Calu3 (cell line): ENCODE data around the gene SMAD1. TPM values are rescaled to one million over a fixed set of nuclear protein-coding genes. Genes with fewer than 3 reads are reported as not detected.

Experiments
- BruUV-seq: library from RNA; stranded (reverse); fragments of 400-500 nt; replicated peaks from 2 replicates; lab custom pipeline; 2021; lab: Mats Ljungman, UMichigan
- CTCF ChIA-PET: fragments of 300-600 bp; sonication (Branson Sonifier 250); formaldehyde crosslinking; loops from one replicate; lab custom pipeline; 2022; ENCODE audit warnings: antibody characterized with exemption; lab: Charles Lee
- DNase-seq: peaks from one replicate; pipeline ENCODE4 v3.0.0; 2022
- H3K27ac Mint-ChIP-seq: one replicate; pipeline ENCODE4 v1.8.0; 2022; ENCODE audit warnings: mixed read lengths; ENCODE audit not compliant: unreplicated experiment
- H3K27me3 Mint-ChIP-seq: one replicate; pipeline ENCODE4 v1.8.0; 2022; ENCODE audit warnings: mixed read lengths; ENCODE audit not compliant: unreplicated experiment
- H3K36me3 Mint-ChIP-seq: one replicate; pipeline ENCODE4 v1.8.0; 2022; ENCODE audit warnings: mild to moderate bottlenecking, moderate library complexity, mixed read lengths; ENCODE audit not compliant: insufficient read depth, unreplicated experiment
- H3K4me1 Mint-ChIP-seq: one replicate; pipeline ENCODE4 v1.8.0; 2022; ENCODE audit warnings: mild to moderate bottlenecking, low read depth, mixed read lengths; ENCODE audit not compliant: unreplicated experiment
- H3K4me3 Mint-ChIP-seq: one replicate; pipeline ENCODE4 v1.8.0; 2022; ENCODE audit warnings: mild to moderate bottlenecking, low read depth, moderate library complexity, mixed read lengths; ENCODE audit not compliant: unreplicated experiment
- H3K9me3 Mint-ChIP-seq: one replicate; pipeline ENCODE4 v1.8.0; 2022; ENCODE audit warnings: low read depth, mixed read lengths; ENCODE audit not compliant: unreplicated experiment
- CTCF ChIP-seq: fragments of 200-600 bp; IDR thresholded peaks from one replicate; pipeline ENCODE4 v1.8.0; 2022; ENCODE audit warnings: antibody characterized with exemption; ENCODE audit not compliant: unreplicated experiment
- intact Hi-C: fragments of 100-400 bp; cut with micrococcal nuclease; formaldehyde crosslinking; loops from one replicate; pipeline ENCODE4 v1.10.0; 2022; ENCODE audit not compliant: unreplicated experiment
- total RNA-seq: library from RNA; stranded (reverse); gene quantifications from 2 replicates; pipeline ENCODE4 v1.2.3, GENCODE V29; 2022

Gene SMAD1
- total RNA-seq, 1 experiment from 2014 or later = 15.3 TPM

- no TSS peak for BruUV-seq
- no peak for DNase-seq
- intact Hi-C loops = no loop called here
- no peak overlapping the region for H3K4me3 Mint-ChIP-seq
- H3K27me3 Mint-ChIP-seq = no peaks in the 10 kb centered on the region
- H3K27ac Mint-ChIP-seq = no peak overlapping the region
- H3K36me3 Mint-ChIP-seq = no peaks in the 10 kb centered on the region
- CTCF ChIA-PET = no interaction called here
- TF ChIP-seq CTCF = no peak
- no peaks in the 10 kb centered on the region for H3K9me3 Mint-ChIP-seq
- peaks cover 15% of the 10 kb centered on the region for H3K4me1 Mint-ChIP-seq
These were observed 59.7 kb downstream of the SMAD1 start for GRCh38 chr4:145541346-145541745.

- no peaks in the 10 kb centered on the region for H3K36me3 Mint-ChIP-seq
- intact Hi-C loops = no loop called here
- no peak for TF ChIP-seq CTCF
- CTCF ChIA-PET = interaction anchor here (0.7 kb wide), 1 partner anchor 345 kb away, joined by 3 read pairs; no protein-coding TSS in a partner anchor
- peak overlapping the region; percentile 80 for H3K27ac Mint-ChIP-seq
- H3K4me3 Mint-ChIP-seq = peak overlapping the region; percentile 6
- H3K9me3 Mint-ChIP-seq = no peaks in the 10 kb centered on the region
- DNase-seq = no peak
- H3K27me3 Mint-ChIP-seq = no peaks in the 10 kb centered on the region
- H3K4me1 Mint-ChIP-seq = peaks cover 18% of the 10 kb centered on the region
- no TSS peak for BruUV-seq
These were observed 63.4 kb downstream of the SMAD1 start for GRCh38 chr4:145545031-145545430.

- DNase-seq = peak; percentile 26
- CTCF ChIA-PET = interaction anchor here (1.2 kb wide), 1 partner anchor 151 kb away, joined by 3 read pairs; no protein-coding TSS in a partner anchor
- Mint-ChIP-seq H3K4me1 (peaks cover 18% of the 10 kb centered on the region), H3K9me3 (no peaks in the 10 kb centered on the region), H3K36me3 (no peaks in the 10 kb centered on the region), H3K27ac (peak overlapping the region; percentile 80), H3K27me3 (no peaks in the 10 kb centered on the region), H3K4me3 (peak overlapping the region; percentile 6)
- intact Hi-C loops = no loop called here
- TF ChIP-seq CTCF = no peak
- BruUV-seq = no TSS peak
These were observed 64.0 kb downstream of the SMAD1 start for GRCh38 chr4:145545538-145546174.

GRCh38 chr4:145546175-145546915 lies 64.7 kb downstream of the SMAD1 start:
- H3K4me3 Mint-ChIP-seq = peak overlapping the region; percentile 6
- no peak for DNase-seq
- no peaks in the 10 kb centered on the region for H3K36me3 Mint-ChIP-seq
- H3K9me3 Mint-ChIP-seq = no peaks in the 10 kb centered on the region
- intact Hi-C loops = no loop called here
- peaks cover 18% of the 10 kb centered on the region for H3K4me1 Mint-ChIP-seq
- H3K27ac Mint-ChIP-seq = peak overlapping the region; percentile 80
- no TSS peak for BruUV-seq
- CTCF ChIA-PET = interaction anchor here (1.2 kb wide), 1 partner anchor 151 kb away, joined by 3 read pairs; no protein-coding TSS in a partner anchor
- no peak for TF ChIP-seq CTCF
- no peaks in the 10 kb centered on the region for H3K27me3 Mint-ChIP-seq
